Thoracic aorta (tissue), 2 donors: Measurements from ENCODE around the gene TRAK1. TPM values are rescaled to one million over a fixed set of nuclear protein-coding genes. Genes with fewer than 3 reads are reported as not detected.

Experiments used
- ATAC-seq: fragments of 150-250 bp; one replicate; pipeline ENCODE4 v1.8.0; 2017; ENCODE audit warnings: low read depth; ENCODE audit not compliant: insufficient number of reproducible peaks, low FRiP score
- DNase-seq: peaks from one replicate; pipeline ENCODE4 v3.0.0-alpha.2; 2020; ENCODE audit warnings: low spot score
- H3K27ac ChIP-seq, 2 donors: fragments of 200-600 bp; sonication (generic); 1 replicate in 1 of 2; 2 replicates in 1 of 2; pipeline ENCODE4 v1.5.1; 2016; ENCODE audit warnings: mild to moderate bottlenecking in 2 of 2, moderate library complexity in 2 of 2
- H3K27me3 ChIP-seq: fragments of 200-600 bp; sonication (generic); replicated peaks from 2 replicates; pipeline ENCODE4 v1.6.0; 2016; ENCODE audit warnings: mild to moderate bottlenecking; ENCODE audit not compliant: insufficient read depth
- H3K36me3 ChIP-seq: fragments of 200-600 bp; sonication (generic); one replicate; pipeline ENCODE4 v1.5.1; 2016
- H3K4me1 ChIP-seq, 2 donors: fragments of 200-600 bp; sonication (generic); 1 replicate in 1 of 2; 2 replicates in 1 of 2; pipeline versions ENCODE4 v1.5.1 to v1.6.0; 2016; ENCODE audit warnings: low read depth in 2 of 2, mild to moderate bottlenecking in 1 of 2; ENCODE audit not compliant: control insufficient read depth in 1 of 2
- H3K4me3 ChIP-seq: fragments of 200-600 bp; sonication (generic); 2 replicates; pipeline ENCODE4 v1.5.1; 2016; ENCODE audit warnings: mild to moderate bottlenecking
- H3K9me3 ChIP-seq: fragments of 200-600 bp; sonication (generic); 2 replicates; pipeline ENCODE4 v1.5.1; 2016
- total RNA-seq, 2 donors: library from RNA; depleted of rRNA; stranded (reverse); fragments of >200 nt; gene quantifications; one replicate each; pipeline versions ENCODE4 v1.1.0 to v1.2.3, GENCODE V29; 2016
- TF ChIP-seq, protein P1 (sequence below): fragments of 200-600 bp; sonication (generic); IDR thresholded peaks from one replicate; pipeline ENCODE4 v1.5.1; 2019; ENCODE audit warnings: antibody characterized with exemption

The TRAK1 gene
- total RNA-seq, 2 donors from 2014 or later = 35.1 to 36.0 TPM

DNA sequence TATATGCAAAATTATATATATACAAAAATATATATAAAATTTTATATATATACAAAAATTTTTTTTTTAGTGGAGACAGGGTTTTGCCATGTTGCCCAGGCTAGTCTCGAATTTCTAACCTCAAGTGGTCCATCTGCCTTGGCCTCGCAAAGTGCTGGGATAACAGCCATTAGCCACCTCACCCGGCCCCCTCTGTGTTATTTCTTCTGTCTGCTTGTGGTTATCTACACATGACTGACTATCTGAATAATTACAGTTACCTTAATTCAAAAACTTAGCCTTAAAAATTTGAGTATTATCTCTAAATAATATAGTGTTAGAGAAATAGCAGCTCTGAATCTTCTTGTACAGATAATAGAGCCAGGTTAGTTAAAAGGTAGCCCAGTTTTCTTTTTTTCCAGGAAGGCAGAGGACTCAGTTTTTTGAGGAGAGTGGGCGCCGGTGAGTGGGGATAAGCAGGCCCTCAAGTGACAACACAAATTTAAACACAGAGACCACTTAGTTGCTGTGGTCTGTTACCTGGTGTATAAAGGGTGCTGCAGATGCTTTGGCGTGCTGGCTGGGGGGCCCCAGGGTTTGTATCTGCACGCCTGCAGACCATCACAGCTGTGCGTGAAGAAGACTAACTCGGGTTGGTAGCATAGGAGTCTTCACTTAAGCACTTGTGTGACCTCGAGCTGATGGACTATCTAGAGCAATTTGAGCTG is 83.7 kb downstream of the TRAK1 start:
- Histone ChIP-seq H3K4me1 (peaks cover 10 to 27% of the 10 kb centered on the region in 2 donors), H3K4me3 (no peak overlapping the region), H3K27ac (no peak overlapping the region), H3K9me3 (no peaks in the 10 kb centered on the region), H3K27me3 (no peaks in the 10 kb centered on the region), H3K36me3 (no peaks in the 10 kb centered on the region)
- peak; percentile 26 for ATAC-seq
- DNase-seq = no peak
- TF ChIP-seq, protein P1, sequence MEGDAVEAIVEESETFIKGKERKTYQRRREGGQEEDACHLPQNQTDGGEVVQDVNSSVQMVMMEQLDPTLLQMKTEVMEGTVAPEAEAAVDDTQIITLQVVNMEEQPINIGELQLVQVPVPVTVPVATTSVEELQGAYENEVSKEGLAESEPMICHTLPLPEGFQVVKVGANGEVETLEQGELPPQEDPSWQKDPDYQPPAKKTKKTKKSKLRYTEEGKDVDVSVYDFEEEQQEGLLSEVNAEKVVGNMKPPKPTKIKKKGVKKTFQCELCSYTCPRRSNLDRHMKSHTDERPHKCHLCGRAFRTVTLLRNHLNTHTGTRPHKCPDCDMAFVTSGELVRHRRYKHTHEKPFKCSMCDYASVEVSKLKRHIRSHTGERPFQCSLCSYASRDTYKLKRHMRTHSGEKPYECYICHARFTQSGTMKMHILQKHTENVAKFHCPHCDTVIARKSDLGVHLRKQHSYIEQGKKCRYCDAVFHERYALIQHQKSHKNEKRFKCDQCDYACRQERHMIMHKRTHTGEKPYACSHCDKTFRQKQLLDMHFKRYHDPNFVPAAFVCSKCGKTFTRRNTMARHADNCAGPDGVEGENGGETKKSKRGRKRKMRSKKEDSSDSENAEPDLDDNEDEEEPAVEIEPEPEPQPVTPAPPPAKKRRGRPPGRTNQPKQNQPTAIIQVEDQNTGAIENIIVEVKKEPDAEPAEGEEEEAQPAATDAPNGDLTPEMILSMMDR = no peak

DNA sequence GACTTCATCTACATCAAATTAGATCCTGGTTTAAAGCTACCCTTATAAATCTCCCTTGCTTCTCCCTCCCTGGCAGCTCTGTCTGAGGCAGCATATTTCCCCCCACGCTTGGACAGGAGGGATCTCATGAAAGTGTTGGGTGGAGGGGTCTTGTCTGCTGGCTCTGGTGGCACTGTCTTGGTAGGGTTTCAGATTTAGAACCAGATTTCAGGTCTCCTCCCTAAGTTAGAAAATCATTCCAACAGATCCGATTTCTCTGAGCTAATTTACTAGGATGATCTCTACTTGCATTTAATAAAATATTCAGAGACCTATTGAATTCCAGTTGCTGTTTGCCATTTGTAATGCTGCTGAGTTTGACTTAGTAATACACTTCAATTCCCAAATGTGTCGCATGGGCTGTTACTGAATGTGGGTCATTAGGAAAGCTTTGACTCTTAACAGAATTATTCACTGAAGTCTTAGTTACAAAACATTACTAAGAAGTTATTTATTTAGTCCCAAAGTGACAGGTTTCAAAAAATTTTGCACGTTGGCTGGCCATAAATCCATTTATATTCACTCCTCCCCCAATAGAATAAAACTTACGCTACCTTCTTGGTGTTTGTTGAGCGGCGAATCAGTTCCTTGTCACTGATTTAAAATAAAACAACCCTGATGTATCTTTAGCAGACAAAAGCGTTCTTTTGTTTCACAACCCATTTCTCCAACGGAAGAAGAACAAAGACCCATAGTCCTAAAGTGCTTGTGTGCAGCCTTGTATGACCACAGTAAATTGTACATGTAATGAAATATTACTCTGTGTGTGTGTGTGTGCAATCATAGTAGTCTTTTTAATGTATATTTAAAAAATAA is 84.5 kb downstream of the TRAK1 start:
- H3K36me3 ChIP-seq = no peaks in the 10 kb centered on the region
- DNase-seq (no peak), ATAC-seq (no peak)
- no peak overlapping the region for H3K27ac ChIP-seq
- no peaks in the 10 kb centered on the region for H3K9me3 ChIP-seq
- H3K4me1 ChIP-seq = peaks cover 10 to 28% of the 10 kb centered on the region in 2 donors
- no peak overlapping the region for H3K4me3 ChIP-seq
- H3K27me3 ChIP-seq = no peaks in the 10 kb centered on the region
- TF ChIP-seq, protein P1 = no peak

DNA sequence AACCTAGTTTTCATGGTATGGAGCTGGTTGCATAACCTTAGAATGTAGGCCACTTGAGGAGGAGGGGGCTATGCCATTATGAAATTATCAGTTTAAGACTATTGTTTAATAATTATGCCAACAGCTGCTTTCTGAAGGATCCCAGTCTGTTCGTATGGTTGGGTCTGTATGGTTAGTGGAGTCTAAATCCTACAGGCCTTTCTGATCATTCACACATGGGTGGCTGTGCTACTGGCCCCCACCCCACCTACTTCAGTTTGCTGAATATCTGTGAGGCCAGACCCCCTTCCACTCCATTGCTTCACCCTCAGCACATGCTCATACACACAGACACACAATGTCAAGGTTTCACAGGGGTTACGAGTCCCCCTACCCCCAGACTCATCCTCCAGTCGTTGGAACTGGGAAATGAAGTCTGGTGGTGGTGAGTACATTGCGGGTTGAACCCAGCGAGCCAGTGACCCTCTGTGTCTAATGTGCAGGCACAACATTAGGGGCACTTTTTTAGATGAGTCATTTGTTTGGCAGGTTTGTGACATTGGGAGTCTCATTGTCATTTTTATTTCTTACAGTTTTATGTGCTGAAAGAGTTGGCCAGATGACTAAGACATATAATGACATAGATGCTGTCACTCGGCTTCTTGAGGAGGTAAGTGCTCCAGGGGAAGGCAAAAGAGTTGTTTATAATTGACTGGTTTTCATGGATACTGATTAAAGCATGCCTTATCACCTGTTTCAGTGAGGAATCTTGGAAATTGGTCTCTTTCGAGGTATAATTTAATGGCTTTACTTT is 85.3 kb downstream of the TRAK1 start:
- TF ChIP-seq, protein P1 = no peak
- no peak overlapping the region for H3K27ac ChIP-seq
- H3K36me3 ChIP-seq = no peaks in the 10 kb centered on the region
- DNase-seq = no peak
- no peaks in the 10 kb centered on the region for H3K27me3 ChIP-seq
- H3K4me3 ChIP-seq = no peak overlapping the region
- peaks cover 10 to 22% of the 10 kb centered on the region in 2 donors for H3K4me1 ChIP-seq
- no peak for ATAC-seq
- H3K9me3 ChIP-seq = no peaks in the 10 kb centered on the region

DNA sequence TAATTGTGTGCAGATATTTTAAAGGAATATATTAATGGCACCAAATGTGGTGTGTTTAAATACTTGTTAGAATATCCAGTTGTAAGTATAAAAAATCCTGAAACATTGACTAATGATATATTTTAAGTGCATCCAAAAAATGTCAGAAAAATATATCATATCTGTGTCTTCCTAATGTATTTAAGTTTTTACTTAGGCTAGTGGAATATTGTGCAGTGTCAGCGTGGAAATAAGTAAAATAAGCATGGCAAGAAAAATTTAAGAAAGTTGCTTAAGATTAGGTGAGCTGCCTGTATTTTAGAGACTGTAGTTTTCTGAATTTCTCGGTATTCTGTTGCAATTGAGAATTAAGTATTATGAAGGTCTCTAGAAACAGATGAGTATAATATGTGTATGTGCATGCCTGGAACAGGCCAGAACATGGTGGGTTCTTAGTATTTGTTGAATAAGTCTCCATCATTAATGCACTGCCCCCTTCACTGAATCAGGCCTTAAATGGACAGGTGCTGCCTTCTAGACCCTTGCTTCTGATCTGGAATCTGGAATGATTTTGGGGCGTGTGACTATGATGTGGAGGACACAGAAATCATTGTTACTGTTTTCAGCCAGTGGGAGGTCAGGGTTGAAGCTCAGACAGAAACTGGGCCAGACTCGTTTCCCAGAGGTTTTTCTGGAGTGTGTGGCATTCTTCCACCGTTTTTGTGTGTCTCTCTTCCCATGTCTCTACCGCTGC is 86.1 kb downstream of the TRAK1 start:
- no peak overlapping the region for H3K27ac ChIP-seq
- TF ChIP-seq, protein P1 = no peak
- DNase-seq = no peak
- no peak for ATAC-seq
- no peaks in the 10 kb centered on the region for H3K36me3 ChIP-seq
- H3K9me3 ChIP-seq = no peaks in the 10 kb centered on the region
- no peak overlapping the region for H3K4me3 ChIP-seq
- no peaks in the 10 kb centered on the region for H3K27me3 ChIP-seq
- H3K4me1 ChIP-seq = peaks cover 10 to 15% of the 10 kb centered on the region in 2 donors
